ENCODE measurements around the gene MYLK.
"Not testable (repeated sequence)": the region's sequence is repeated elsewhere in the genome, so short reads cannot be mapped to it uniquely, and the experiment has no call there.

The MYLK gene

DNA sequence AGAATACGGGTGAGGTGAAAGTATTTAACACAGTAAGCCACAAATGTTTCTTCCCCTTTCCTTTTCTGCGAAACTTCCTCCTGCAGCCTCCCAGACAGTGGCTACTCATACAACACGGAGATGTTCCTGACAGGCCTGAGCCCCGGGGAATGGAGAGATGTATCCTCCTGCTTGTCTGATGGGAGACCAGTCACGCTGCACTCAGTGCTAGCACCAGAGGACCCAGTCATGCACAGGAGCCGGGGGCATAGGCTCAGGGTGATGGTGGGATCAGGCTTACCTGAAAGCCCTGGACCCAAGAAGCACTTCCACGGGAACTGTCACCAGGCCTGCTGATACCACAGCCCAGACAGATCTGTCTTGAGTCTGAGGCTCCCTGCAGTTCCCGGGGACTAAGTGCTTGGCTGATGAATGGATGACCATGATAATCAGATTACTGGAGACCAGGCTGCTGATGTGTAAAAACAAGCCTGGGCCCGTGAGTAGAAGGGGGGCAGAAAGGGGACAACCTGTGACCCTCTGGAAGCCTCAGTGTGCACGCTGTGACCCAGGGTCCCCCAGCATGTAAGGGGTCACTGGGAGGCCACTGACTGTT is 162.9 kb downstream of the MYLK start:
- not testable (repeated sequence) for DNase-seq (ENCODE audit: low read depth)

DNA sequence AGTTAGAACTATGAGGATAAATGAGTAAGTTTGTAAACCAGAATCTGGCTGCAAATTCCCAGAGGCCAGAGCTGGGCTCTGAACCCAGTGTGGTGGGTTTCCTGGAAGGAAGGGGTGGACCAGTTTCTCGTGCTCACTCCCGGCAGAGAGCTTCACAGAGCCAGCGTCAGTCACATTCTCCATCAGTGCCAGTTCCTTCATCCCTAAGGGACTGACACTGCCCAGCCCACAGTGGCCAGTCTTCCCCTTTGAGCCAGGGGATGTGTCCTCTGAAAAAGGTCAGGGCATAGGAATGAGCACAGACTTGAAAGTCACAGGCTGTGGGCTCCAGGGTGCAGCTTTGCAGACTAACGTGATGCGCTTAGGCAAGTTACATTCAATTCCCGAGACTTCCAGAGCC is 163.5 kb downstream of the MYLK start:
- no peak for DNase-seq (ENCODE audit: low read depth)

DNA sequence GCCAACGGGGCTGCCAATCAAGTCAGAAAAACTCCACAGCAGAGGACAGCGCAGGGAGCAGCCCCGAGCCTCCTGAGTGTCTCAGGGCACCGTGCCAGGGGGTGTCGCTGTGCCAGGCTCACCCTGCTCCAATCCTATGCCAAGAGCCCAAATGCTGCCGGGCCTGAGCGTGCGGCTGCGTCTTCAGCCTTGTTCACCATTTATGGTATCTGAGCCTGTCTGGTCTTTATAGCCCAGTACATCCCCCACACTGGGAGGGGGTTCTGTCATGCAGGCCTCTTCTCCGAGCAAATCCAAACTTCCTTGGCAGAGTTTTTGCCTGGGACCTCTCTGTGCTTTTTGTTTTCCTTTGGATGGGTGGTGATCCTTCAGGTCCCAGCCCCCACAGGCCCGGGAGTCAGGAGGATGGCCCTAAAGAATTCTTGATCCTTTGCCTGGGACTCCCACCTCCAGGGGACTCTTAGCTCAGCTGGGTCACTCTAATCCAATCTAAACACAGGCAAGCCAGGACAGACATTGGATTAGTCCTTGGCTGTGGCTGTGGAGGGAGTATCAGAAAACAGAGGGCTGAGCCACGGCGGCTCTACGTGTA is 164.2 kb downstream of the MYLK start:
- no peak for DNase-seq (ENCODE audit: low read depth)

DNA sequence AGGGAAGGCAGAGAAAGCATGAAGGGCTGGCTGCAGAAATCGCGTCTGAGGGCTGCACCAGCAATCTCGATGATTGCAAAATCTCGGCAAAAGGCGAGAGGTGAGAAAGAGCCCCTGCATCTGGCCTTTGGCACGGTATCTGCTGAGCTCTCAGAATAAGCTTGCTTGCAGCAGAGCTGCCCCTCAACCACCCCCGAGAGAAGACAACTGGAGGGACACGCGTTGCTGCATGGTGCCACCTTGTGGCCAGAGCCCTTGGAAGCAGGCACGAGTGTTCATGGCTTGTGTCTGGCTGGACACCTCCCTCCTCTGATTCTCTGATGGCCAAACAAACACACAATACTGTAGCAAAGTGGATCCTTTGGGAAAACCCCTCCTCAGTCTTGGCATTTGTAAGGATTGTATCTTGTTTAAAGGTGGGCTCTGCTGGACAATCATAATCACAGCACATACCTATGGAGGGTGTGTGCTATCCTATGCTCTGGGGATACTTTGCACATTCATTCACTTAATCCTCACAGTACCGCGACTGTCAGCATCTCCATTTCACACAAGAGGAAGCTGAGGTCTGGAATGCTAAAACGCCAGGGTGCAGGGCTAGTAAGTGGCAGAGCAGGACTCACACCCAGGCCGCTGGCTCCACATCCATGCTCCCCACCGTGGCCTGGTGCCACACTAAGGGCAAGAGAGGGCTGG is 164.9 kb downstream of the MYLK start:
- DNase-seq (ENCODE audit: low read depth), result not testable (repeated sequence)

DNA sequence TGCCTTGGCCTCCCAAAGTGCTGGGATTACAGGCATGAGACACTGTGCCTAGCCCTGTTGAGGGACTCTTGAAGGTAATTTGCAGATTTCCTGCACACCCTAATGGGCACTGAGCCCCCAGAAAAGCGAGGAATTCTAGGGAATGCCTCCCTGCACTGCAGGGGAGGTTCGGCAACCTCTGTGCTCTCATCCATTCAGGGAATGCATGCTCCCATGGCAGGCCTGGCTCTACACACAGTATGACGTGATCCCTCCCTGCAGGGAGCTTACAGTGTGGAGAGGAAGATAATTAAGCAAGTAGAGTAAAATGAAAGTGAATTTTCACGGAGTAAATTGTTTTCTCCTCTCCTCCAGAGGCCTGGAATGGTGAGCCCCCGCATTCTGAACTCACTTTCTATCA is 166.0 kb downstream of the MYLK start:
- DNase-seq (ENCODE audit: low read depth), result no peak

DNA sequence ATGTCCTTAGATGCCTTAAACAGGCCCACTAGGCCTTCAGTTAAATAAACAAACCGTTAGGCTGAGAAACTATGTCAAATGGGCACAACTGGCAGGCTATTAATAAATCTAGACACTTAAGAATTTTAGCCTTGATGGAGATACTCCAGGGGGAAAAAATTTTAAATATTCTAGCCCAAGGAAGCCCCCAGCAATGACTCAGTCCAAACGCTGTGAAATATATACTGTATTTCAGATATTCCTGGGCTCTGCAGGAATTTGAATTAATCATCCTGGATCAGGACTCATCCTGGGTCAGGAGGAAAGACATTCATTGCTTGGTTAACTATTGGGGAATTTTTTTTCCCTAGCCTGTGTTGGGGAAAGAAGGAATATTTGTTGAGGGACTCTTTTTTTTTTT is 166.7 kb downstream of the MYLK start:
- not testable (repeated sequence) for DNase-seq (ENCODE audit: low read depth)

DNA sequence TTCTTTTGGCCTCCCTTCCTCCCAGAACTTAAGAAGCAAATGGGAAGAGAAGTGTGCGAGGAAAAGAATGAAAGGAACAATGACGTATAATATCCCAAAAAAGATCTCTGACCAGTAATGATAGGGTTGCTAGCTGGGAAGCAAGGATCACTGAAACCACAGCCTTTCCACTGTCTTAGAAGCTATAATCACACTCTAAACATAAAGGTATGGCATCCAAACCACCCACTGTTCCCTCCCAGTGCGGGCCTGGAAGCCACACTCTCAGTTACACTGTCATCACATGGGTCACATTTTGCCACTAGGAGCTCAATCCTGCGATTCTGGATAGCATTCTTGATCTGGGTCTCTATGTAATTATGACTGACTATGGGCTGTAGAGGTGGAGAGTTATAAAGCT is 167.7 kb downstream of the MYLK start:
- DNase-seq (ENCODE audit: low read depth), result no peak

DNA sequence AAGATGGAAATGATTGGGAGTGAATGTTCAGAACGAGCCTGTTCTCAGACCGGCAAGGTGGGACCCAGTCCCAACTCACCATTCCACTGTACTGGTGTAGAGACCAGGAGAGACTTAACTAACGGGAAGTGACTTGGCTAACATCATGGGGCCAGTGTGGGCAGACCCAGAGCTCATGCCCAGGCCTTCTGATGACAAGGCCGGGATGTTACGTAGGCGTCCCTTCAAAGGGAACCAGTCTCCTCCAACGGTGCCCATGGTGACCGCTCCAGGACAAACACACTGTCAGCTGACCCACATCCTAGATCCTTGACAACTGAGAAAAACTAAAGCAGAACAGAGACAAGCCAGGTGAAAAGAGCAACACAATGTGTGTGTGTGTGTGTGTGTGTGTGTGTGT is 170.9 kb downstream of the MYLK start:
- DNase-seq (ENCODE audit: low read depth), result no peak

DNA sequence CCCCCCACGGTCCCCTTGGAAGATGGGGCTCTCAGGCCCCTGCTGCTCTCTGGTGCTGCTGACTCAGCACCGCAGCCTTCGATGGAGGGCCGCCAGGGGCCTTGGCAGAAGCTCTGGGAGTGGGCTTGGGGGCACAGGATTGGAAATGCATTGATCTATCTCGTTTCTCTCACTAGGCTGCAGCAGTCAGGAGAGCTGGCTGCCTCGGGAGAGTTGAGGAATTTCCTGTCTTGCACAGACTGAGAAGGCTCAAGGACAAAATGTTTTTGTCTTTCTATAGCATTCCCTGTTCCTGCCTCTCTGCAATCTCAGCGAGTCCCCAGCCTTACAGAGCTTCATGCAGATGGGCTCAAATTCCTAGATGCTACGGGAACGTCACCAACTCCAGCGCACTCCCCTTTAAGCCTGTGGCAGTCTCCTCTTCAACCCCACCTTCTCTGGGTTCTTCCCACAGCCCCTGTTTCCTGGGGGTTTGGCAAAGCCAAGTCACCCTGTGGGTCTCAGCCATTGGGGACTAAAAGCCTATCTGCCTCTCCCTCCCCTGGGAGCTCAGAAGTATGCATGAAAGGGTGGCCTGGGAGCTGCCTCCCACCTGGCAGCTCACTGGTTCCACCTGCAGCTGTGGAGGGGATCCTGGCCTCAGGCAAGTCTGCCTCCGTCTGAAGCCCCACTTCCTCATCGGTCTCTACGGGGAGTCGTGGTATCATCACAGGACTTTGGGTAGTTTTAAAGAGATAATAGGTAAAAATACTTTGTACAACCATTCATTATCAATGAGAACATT is 171.9 kb downstream of the MYLK start:
- DNase-seq (ENCODE audit: low read depth), result no peak

DNA sequence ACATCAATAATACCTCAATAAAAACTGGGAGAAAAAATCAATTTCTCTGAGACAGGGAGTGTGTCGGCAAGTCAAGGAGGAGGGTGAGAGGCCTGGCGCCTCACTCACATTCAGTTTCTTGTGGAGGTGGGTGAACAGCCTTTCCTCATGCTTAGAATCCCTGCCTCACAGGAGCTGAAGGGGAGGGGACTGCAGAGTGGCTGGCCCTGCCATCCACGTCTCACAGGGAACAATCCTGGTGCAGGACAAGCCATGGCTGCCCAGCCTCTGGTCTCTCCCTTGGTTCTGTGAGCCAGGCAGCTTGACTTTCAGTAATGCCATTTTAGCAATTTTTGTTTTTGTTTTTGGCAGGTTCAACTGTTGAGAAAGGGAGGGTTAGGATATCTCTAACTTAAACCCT is 172.8 kb downstream of the MYLK start:
- no peak for DNase-seq (ENCODE audit: low read depth)

DNA sequence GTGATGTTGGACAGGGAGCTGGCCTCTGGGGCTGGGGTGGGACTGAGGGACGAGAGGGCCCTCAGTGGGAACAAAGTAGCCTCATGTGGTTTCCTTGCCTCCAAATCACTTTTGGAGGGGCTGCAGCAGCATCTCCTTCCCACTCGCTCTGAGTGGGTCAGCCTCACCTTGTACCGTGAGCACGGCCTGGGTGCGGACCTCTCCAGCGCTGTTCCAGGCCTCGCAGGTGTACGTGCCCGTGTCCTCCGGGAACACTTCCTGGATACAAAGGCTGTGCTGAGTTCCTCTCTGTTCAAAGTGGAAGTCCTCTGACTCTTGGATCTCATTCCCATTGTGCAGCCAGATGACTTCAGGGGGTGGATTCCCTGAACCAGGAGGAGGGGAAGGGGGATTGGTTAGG is 175.6 kb downstream of the MYLK start:
- no peak for DNase-seq (ENCODE audit: low read depth)

DNA sequence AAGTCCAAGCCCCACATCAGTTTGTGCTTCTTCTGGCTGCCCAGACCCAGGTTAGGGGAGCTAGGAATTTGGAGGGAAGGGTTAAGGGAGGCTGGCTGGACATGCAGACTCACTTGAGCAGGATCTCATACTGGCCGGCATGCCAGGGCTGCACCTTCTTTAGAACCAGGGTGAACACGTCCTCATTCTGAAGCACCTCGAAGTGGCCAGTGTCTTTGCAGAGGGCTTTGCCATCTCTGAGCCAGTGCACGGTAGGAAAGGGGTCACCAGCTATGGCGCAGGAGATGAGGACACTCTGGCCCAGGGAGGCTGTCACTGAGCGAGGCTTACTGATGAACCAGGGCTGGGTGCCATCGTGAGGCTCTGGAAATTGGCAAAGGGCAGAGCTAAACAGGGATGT is 176.5 kb downstream of the MYLK start:
- not testable (repeated sequence) for DNase-seq (ENCODE audit: low read depth)

DNA sequence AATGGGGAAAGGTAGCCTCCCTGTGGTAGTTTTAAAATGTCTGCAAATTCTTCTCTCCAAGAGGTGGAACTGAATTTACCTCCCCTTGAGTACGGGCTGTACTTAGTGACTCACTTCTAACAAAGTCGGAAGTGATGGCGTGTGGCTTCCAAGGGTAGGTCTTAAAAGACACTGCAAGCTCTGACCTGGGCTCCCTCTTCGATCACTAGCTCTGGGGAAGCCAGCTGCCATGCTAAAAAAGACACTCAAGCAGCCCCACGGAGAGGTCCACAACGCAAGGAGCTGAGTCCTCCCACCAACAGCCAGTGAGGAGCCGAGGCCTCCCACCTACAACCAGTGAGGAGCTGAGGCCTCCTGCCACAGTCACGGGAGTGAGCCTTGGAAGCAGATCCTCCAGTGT is 177.3 kb downstream of the MYLK start:
- no peak for DNase-seq (ENCODE audit: low read depth)

DNA sequence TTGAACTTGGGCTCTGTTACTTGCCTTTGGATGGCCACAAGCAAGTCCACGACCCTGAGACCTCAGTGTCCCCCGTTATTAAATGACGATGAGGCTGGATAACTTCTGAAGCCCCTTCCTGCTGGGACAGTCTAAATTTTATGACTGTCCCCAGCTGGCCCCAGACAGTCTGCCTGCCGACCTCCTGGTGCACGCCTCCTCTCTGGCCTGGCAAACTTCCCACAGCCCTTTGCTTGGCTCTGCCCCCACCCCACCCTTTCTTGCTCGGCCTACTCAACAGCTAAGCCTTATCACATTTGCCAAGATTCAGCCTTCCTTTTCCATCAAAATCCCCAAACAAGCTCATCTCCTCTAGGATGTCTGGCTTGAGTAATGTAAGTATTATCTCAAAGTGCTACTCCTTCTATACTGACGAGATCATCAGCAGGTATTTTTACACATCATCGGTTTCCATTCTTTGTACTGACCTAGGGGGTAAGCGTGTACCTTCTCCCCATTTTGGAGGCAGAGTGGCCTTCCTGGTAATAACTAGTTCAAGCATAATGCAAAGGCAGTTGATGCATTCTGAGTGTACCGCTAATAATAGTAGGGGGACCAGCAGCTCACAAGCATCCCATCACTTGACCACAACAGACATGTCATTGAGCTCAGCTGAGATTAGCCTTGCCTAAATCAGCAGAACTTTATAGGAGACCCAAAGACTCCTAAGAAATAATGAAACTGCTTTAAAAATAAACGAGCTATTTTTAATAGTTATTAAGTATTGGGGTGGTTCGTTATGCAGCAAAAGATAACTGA is 178.4 kb downstream of the MYLK start:
- DNase-seq (ENCODE audit: low read depth), result no peak

DNA sequence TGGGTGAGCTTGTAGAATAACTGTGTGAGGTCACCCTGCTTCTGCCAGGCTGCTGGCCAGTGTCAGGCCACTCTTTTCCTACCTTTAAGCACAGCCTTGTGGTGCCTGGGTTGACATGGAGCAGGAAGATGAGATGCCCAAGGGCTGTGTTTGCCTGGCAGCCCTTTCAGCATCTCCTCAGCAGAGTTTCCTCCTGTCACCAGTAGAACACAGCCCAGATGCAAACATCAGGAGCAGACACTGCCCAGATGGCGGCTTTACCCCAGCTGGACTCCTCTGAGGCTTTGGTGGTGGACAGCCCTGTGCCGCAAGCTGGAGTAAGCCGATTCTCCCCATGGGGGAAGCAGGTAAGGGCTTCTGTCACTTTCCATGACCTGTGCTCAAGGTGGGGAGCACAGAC is 180.5 kb downstream of the MYLK start:
- not testable (repeated sequence) for DNase-seq (ENCODE audit: low read depth)

DNA sequence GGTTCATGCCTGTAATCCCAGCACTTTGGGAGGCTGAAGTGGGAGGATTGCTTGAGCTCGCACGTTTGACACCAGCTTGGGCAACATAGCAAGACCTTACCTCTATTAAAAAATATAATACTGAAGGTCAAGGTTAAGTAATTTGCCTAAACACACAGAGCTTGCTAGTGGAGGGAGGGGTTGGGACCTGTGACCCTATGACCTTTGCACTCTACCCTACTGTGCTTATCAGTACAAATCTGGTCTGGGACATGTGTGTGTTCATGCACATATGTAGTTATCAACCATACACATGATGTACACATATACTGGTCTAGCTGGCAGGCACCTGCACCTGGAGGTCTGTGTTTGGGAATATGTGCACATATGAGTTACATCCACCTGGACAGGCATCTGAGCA is 181.4 kb downstream of the MYLK start:
- no peak for DNase-seq (ENCODE audit: low read depth)

DNA sequence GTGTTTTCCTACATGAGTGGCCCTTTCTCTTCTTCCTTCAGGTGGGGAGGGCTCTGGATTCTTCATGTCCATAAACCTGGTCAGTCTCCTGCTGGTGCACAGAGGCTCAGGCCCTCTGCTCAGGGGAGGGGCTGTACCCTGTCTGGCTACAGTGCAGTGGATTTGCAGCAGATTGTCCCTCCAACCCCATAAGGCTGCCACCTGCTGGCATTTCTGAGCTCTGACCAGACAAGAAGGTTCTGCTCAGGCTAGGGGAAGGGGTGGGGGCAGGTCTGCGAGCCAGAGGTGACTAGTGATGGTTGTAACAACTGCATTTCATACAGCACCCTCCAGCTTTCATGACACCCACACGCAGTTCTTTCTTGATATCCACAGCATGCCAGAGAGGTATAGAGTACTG is 182.1 kb downstream of the MYLK start:
- DNase-seq (ENCODE audit: low read depth), result not testable (repeated sequence)

DNA sequence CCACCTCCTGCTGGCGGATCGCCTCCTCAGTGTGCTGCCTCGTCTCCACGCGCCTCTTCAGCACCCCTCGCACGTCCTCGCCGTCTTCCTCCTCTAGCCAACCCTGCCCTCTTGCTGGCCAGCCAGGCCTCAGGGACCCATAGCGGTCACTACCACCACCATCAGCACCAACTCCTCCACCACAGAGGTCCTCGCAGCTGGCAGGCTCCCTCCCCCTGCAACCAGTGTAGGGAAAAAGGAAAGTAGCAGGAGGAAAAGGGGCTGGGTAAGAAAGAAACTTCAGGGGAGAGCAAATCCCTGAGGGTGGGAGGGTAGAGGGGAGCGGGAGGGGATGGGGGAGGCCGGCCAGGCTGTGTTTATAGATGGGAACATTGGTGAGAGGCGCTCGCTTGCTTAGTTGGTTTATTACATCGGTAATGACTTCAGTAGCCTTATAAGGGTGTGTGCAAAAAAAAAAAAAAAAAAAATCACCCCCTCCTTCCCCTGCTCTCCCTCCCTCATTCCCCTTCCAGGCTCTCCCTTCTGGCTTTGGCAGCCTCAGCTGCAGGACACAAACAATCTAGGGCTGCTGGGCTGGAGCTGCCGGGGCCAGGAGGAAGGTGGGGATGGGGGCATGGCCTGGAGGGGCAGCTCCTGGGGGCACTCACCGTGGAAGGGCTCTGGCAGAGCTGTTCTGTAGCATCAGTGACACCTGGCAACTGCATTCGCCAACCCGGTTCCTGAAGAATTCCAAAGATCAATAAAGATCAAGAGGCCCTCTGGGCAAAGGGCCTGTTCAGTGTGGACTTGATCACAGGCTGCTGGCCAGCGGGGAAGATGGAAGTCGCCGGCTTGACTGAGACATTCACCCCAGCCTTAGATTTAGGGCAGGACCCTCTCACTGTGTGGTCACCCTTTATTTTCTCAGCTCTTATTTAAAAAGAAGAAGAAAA is 183.1 kb downstream of the MYLK start:
- no peak for DNase-seq (ENCODE audit: low read depth)

DNA sequence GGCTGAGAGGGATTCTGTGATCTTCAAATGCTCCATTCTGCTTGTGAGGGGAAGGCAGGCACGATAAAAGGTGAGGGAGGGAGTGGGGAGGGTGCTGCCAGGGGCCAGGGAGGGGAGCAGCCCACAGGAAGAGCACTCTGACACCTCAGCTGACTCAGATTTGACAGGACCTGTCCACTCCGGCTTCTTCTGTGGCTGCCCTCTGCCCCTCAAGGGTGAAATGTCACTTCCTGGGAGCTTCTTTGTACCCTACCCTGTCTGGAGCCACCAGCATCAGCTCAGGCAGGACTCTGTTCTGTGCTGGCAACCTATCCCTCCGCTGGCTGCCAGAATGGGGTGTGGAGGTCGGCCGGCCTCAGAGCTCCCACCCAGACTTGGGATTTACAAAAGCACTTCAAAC is 185.3 kb downstream of the MYLK start:
- DNase-seq (ENCODE audit: low read depth), result no peak

DNA sequence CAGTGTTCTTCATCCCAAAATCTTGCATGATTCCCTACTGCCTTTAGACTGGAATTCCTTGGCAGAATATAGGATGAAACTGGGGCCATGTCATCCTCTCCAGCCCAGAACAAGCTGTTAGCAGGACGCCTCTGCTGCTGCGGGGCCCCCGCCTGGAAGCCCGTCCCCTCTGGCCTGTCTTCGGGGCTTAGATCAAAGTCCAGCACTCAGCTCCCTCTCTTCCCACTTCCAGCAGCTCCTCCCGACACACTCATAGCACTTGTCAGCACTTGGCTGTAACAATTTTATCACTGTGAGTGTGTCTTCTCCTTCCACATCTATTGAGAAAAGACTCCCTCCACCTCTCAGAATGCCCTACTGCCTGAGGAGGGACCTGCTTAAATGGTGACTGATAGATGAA is 187.3 kb downstream of the MYLK start:
- DNase-seq (ENCODE audit: low read depth), result no peak
